GM21529 (cell line): ENCODE data around the gene RWDD4.

ENCODE experiments used
- ATAC-seq: cut with Tn5 transposase; IDR thresholded peaks from one replicate; pipeline ENCODE4 v1.9.1; 2021; ENCODE audit not compliant: unreplicated experiment

Gene RWDD4

DNA sequence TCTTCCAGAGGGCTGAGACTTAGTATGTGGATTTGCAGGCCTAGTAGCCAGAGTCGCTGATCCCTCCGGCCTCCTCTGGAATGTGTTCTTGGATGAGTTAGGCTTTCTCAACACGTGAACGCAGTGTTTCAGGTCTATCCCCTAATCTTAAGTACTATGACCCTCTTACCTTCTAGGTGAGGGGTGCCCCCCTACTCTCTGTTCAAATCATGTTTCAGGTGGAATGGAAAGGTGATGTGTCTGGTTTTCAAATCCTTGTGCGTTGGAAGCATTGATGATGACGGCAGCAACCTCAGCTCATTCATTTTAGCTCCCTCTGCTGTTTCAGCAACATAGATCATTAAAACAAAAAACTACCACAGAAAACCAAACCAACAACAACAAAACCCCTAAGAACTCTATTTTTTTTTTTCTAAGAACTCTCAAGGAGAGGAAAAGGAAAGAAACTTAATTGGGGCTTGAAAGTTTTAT is 56.4 kb downstream of the RWDD4 start:
- ATAC-seq: no peak

DNA sequence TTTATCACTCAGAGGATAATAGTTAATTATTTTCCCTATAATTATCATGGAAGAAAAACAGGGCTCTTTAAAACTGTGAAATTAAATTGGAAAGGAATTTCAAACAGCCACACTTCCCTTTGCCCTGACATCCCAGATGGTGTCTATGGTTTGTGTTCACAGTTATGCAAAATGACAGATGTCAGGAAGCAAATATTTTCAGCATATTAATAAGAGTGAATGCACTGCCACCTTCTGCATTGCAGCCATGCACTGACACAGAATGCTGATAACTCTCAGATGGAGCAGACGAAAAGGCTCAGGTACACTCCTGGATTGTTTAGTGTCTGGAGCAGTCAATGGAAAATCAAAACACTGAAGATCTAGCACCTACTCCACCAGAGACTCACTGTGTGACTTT is 57.6 kb downstream of the RWDD4 start:
- ATAC-seq: no peak

DNA sequence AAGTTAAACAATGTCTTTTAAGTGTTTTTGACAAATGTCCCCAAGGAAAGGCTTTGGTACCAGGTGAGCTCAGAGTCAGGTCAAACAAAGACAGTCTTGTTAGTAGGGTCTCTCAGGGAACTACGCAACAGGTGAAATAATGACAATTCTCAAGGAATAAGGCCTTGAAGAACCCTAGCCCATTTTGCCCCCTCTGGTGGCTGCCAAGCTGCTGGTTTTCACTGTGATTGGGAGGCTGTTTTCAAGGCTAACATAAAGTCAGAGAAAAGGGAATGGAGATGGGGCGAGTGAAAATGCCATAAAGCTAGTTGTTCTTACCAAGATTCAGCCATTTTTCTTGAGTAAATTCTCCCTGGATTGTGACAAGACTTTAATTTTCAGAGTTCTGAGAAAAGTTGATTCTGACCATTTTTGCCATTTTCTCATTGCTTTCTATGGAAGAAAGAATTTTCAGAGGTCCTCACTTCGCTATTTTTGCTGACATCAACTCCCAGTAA is 58.7 kb downstream of the RWDD4 start:
- no peak for ATAC-seq

DNA sequence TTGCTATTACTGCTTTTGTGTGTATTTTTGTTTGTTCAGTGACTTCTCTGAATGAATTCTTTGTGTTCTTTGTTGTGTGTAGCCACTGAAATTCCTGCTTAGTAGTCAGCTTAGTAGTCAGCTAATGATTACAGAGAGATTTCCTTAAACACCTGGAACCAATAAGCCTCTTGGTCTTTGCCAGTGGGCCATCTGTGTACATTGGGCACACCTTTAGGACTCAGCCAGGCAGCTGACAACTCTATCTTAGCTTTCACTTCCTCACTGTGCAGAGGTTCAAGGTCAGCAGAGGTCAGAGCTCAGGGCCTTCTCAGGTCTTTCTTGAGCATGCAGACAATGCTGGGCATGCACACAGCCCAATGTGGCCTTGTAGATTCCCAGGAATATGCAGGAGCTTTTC is 59.3 kb downstream of the RWDD4 start:
- peak; percentile 84 for ATAC-seq

DNA sequence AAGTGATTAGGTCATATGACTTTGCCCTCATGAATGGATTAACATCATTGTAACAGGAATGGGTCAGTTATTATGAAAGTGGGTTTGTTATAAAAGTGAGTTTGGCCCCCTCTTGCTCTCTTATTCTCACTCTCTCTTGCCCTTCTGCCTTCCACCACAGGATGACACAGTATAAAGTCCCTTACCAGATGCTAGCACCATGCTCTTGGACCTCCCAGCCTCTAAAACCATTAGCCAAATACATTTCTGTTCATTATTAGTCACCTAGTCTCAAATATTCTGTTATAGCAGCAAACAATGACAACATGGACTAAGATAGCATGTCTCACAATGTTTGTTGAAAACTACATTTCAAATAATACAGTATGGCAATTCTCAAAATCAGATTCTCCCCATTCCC is 59.7 kb downstream of the RWDD4 start:
- peak; percentile 24 for ATAC-seq

DNA sequence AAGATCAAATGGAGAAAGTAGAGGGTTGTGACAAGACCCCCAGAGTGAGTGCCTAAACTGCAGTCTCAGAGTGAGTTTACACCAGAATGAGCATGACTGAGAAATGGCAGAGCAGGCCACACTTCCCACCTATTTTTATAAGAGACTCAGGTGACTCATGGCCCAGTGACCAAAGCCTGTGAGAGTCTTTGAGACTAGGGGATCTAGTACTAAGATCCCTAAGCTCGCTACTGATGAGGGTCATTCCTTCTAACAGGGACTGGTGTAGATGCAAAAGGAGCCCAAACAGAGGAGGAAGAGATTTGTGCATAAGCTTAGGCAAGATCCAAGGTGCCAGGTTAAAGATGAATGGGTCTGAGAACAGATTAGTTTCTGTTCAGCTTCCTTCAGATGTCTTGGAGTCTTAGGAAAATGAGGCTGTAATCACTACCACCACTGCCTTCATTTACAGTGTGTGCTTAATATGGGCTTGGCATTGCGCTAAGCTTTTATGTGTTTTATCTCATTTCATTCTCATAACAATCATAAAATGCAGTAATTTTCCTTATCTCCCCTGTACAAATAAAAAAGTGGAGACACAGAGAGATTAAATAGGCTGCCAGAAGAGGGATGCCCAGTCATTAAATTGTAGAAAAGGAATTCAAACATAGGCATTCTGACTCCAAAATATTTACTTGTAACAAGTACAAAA is 62.8 kb downstream of the RWDD4 start:
- ATAC-seq: no peak

DNA sequence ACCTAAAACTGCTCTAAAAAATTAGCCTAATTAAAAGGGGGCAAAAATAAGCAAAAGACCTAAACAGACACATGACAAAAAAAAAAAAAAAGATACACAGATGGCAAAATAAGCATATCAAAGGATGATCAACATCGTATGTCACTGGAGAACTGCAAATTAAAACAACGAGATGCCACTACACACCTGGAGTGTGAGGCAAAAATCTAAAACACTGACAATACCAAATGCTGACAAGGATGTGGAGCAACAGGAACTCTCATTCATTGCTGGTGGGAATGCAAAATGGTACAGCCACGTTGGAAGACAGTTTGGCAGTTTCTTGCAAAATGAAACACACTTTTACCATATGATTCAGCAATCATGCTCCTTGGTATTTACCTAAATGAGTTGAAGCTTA is 64.2 kb downstream of the RWDD4 start:
- no peak for ATAC-seq

DNA sequence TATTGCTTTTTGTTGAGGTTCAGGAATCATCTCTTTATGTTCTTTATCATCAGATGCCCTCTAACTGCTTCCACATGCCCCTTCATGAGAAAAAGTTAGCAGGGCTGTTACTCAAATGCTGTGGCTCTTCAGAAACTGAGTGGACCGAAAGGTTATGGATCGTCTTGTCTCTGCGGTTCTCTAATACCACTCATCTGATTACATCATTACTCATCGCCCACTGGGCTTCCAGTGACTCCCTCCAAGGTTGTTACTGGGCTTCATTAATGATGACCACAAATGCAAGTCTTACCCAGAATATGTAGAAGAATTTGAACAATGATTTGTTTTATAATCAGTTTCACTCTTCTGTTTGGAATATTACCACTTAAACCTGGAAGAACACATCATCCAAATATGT is 67.7 kb downstream of the RWDD4 start:
- no peak for ATAC-seq
